Omental fat pad (tissue), 4 donors: Measurements from ENCODE around the gene ACTA1. TPM values are rescaled to one million over a fixed set of nuclear protein-coding genes. Genes with fewer than 3 reads are reported as not detected.

Experiments
- ATAC-seq: fragments of 150-250 bp; one replicate; pipeline ENCODE4 v1.9.1; 2016; ENCODE audit warnings: mild to moderate bottlenecking, moderate library complexity; ENCODE audit not compliant: low FRiP score
- DNase-seq: peaks from one replicate; pipeline ENCODE4 v3.0.0-alpha.2; 2019; ENCODE audit warnings: low spot score
- total RNA-seq, 4 donors: library from RNA; depleted of rRNA; stranded (reverse); fragments of >200 nt; gene quantifications; one replicate each; pipeline ENCODE4 v1.1.0, GENCODE V29; 2016
- TF ChIP-seq, protein P1 (sequence below), 3 donors: fragments of 450-650 bp; IDR thresholded peaks; one replicate each; pipeline ENCODE4 v1.5.1; 2016 to 2017; ENCODE audit warnings: antibody characterized with exemption in 3 of 3, mild to moderate bottlenecking in 3 of 3, moderate library complexity in 2 of 3

ACTA1 gene
- total RNA-seq, 4 donors from 2014 or later = 0.56 TPM; not detected in 3

DNA sequence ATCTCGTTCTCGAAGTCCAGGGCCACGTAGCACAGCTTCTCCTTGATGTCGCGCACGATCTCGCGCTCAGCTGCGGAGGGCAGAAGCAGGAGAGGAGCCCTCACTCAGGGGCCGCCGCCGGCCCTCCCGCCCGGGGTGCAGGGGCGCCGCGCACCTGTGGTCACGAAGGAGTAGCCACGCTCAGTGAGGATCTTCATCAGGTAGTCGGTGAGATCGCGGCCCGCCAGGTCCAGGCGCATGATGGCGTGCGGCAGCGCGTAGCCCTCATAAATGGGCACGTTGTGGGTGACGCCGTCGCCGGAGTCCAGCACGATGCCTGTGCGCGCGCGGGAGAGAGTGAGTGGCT, 1.8 kb downstream of the ACTA1 start:
- ATAC-seq = no peak
- no peak for DNase-seq
- TF ChIP-seq, protein P1, sequence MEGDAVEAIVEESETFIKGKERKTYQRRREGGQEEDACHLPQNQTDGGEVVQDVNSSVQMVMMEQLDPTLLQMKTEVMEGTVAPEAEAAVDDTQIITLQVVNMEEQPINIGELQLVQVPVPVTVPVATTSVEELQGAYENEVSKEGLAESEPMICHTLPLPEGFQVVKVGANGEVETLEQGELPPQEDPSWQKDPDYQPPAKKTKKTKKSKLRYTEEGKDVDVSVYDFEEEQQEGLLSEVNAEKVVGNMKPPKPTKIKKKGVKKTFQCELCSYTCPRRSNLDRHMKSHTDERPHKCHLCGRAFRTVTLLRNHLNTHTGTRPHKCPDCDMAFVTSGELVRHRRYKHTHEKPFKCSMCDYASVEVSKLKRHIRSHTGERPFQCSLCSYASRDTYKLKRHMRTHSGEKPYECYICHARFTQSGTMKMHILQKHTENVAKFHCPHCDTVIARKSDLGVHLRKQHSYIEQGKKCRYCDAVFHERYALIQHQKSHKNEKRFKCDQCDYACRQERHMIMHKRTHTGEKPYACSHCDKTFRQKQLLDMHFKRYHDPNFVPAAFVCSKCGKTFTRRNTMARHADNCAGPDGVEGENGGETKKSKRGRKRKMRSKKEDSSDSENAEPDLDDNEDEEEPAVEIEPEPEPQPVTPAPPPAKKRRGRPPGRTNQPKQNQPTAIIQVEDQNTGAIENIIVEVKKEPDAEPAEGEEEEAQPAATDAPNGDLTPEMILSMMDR (IDR thresholded peaks at IDR 0.05) = no peak

DNA sequence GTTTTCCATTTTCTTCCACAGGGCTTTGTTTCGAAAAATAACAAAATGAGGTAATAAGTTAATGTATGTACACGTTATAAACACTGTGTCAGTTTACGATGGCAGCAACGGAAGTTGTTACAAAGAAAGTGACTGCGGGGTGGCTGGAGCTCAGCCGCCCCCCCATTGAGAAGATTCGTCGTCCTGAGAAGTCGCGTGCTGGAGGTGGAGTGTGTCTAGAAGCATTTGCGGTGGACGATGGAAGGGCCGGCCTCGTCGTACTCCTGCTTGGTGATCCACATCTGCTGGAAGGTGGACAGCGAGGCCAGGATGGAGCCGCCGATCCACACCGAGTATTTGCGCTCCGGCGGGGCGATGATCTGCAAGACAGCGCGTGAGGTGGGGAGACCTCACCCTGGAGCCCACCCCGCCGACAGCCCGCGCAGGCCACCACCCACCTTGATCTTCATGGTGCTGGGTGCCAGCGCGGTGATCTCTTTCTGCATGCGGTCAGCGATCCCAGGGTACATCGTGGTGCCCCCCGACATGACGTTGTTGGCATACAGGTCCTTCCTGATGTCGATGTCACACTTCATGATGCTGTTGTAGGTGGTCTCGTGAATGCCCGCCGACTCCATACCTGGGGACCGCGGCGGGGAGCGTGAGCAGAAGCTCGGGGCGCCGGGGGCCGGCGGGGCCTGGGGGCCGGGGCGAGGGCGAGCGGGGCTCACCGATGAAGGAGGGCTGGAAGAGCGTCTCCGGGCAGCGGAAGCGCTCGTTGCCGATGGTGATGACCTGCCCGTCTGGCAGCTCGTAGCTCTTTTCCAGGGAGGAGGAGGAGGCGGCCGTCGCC, 2.4 kb downstream of the ACTA1 start:
- ATAC-seq (no peak), DNase-seq (no peak)
- TF ChIP-seq, protein P1 (IDR thresholded peaks at IDR 0.05) = no peak

- TF ChIP-seq, protein P1 (IDR thresholded peaks at IDR 0.05) = no peak
- ATAC-seq = no peak
- no peak for DNase-seq
Observed at GRCh38 chr1:229430761-229431283, 3.1 kb downstream of the ACTA1 start.

DNA sequence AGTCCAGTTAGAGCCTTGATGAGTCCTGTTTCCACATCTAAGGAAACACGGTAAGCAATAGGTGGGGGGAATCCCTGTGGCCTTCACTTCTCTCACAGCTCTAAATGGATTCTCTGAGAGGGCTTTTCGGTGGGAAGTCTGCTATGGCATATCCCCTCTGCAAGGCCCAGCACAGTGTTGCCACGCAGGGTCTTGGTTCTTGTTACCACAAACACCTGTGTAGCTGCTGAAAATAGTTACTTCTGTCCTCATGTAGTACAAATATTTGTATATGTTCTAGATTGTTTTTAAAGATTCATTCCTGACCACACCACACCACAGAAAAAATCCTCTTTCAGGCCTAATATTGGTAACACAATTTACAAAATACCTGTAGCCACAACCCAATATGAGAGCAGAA, 5.6 kb downstream of the ACTA1 start:
- TF ChIP-seq, protein P1 (IDR thresholded peaks at IDR 0.05) = no peak
- no peak for DNase-seq
- ATAC-seq = no peak

DNA sequence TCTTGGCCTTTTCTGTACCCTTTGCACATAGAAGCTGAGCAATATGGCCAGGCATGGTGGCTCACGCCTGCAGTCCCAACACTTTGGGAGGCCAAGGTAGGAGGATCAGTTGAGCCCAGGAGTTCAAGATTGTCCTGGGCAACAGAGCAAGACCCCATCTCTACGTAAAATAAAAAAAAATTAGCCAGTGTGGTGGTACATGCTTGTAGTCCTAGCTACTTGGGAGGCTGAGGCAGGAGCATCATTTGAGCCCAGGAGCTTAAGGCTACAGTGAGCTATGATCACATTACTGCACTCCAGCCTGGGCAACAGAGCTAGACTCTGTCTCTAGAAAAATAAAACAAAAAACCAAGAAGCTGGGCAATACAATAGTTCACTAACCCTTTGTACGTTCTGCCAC, 6.3 kb downstream of the ACTA1 start:
- DNase-seq (no peak), ATAC-seq (no peak)
- TF ChIP-seq, protein P1 (IDR thresholded peaks at IDR 0.05) = no peak

DNA sequence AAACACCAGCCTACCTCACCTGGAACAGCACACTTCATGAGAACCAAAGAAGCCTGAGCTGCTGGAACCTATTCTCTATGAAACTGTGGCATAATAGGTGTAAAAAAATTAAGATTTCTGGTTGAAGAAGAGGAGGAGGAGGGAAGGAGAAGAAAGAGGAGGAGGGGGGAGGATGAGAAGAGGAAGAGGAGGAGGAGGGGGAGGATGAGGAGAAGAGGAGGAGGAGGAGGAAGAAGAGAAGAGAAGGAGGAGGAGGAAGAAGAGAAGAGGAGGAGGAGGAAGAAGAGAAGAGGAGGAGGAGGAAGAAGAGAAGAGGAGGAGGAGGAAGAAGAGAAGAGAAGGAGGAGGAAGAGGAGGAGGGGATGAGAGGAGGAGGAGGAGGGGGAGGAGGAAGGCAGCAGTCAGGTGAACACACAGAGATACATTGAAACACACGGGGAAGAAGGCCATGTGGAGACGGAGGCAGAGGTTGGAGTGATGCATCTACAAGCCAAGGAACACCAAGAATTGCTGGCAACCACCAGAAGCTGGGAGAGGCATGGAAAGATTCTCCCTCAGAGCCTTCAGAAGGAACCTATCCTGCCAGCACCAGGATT, 8.2 kb downstream of the ACTA1 start:
- ATAC-seq = no peak
- TF ChIP-seq, protein P1 (IDR thresholded peaks at IDR 0.05) = no peak
- no peak for DNase-seq

GRCh38 chr1:229420765-229421164, 13.1 kb downstream of the ACTA1 start:
- TF ChIP-seq, protein P1 (IDR thresholded peaks at IDR 0.05) = no peak
- ATAC-seq = no peak
- DNase-seq = no peak
